Transverse colon (tissue), 3 donors: ENCODE measurements around the gene PNLDC1.
"Not testable (repeated sequence)": the region's sequence is repeated elsewhere in the genome, so short reads cannot be mapped to it uniquely, and the experiment has no call there.

Experiments used
- POLR2A ChIP-seq: fragments of 450-650 bp; IDR thresholded peaks from one replicate; pipeline ENCODE4 v1.6.1; 2016; ENCODE audit warnings: antibody characterized with exemption, mild to moderate bottlenecking, moderate library complexity
- TF ChIP-seq, protein P1 (sequence below), 5 experiments: fragments of 200-600 bp in 3 of 5; fragments of 450-650 bp in 2 of 5; sonication (generic) in 3 of 5; IDR thresholded peaks; 1 replicate in 2 of 5; 2 replicates in 3 of 5; pipeline ENCODE4 v1.5.1; 2016 to 2017; ENCODE audit warnings: antibody characterized with exemption in 5 of 5, inconsistent platforms in 3 of 5, mild to moderate bottlenecking in 2 of 5, moderate library complexity in 1 of 5

DNA sequence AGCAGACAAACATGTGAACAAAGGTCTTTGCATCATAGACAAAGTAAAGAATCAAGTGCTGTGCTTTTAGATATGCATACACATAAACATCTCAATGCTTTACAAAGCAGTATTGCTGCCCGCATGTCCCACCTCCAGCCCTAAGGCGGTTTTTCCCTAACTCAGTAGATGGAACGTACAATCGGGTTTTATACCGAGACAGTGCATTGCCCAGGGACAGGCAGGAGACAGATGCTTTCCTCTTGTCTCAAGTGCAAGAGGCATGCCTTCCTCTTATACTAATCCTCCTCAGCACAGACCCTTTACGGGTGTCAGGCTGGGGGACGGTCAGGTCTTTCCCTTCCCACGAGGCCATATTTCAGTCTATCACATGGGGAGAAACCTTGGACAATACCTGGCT, 5.1 kb upstream of the PNLDC1 start:
- not testable (repeated sequence) for TF ChIP-seq POLR2A
- TF ChIP-seq, protein P1, sequence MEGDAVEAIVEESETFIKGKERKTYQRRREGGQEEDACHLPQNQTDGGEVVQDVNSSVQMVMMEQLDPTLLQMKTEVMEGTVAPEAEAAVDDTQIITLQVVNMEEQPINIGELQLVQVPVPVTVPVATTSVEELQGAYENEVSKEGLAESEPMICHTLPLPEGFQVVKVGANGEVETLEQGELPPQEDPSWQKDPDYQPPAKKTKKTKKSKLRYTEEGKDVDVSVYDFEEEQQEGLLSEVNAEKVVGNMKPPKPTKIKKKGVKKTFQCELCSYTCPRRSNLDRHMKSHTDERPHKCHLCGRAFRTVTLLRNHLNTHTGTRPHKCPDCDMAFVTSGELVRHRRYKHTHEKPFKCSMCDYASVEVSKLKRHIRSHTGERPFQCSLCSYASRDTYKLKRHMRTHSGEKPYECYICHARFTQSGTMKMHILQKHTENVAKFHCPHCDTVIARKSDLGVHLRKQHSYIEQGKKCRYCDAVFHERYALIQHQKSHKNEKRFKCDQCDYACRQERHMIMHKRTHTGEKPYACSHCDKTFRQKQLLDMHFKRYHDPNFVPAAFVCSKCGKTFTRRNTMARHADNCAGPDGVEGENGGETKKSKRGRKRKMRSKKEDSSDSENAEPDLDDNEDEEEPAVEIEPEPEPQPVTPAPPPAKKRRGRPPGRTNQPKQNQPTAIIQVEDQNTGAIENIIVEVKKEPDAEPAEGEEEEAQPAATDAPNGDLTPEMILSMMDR (IDR thresholded peaks at IDR 0.05), result not testable (repeated sequence)
